Lung (tissue), 12 donors: ENCODE measurements around the gene PCBD1. TPM values are rescaled to one million over a fixed set of nuclear protein-coding genes. Genes with fewer than 3 reads are reported as not detected.

Source experiments
- ATAC-seq: fragments of 200-7000 bp; cut with Tn5 transposase; one replicate; pipeline ENCODE4 v1.9.1; 2020; ENCODE audit warnings: moderate number of reproducible peaks; ENCODE audit not compliant: insufficient read depth, low FRiP score
- DNase-seq, 3 donors: peaks; one replicate each; pipeline ENCODE4 v3.0.0-alpha.2; 2013 to 2017
- H3K27ac ChIP-seq, 2 donors: one replicate each; pipeline ENCODE4 v1.5.1; 2013; ENCODE audit warnings: mild to moderate bottlenecking in 2 of 2, moderate library complexity in 2 of 2, control low read depth in 1 of 2, inconsistent platforms in 1 of 2, low read depth in 1 of 2, low read length in 1 of 2
- H3K27me3 ChIP-seq, 3 donors: one replicate each; pipeline ENCODE4 v1.5.1; 2013; ENCODE audit warnings: low read length in 2 of 3; ENCODE audit not compliant: control insufficient read depth in 3 of 3, insufficient read depth in 3 of 3
- H3K36me3 ChIP-seq, 4 donors: one replicate each; pipeline ENCODE4 v1.5.1; 2013; ENCODE audit warnings: low read length in 4 of 4, mild to moderate bottlenecking in 1 of 4, moderate library complexity in 1 of 4; ENCODE audit not compliant: control insufficient read depth in 4 of 4, insufficient read depth in 4 of 4
- H3K4me1 ChIP-seq, 5 donors: one replicate each; pipeline ENCODE4 v1.5.1; 2013; ENCODE audit warnings: low read length in 5 of 5, mild to moderate bottlenecking in 2 of 5, moderate library complexity in 1 of 5; ENCODE audit not compliant: control insufficient read depth in 5 of 5, insufficient read depth in 5 of 5
- H3K4me3 ChIP-seq: one replicate; pipeline ENCODE4 v1.5.1; 2013; ENCODE audit warnings: mild to moderate bottlenecking, control low read depth, moderate library complexity
- H3K9ac ChIP-seq, 2 donors: one replicate each; pipeline ENCODE4 v1.5.1; 2013; ENCODE audit warnings: low read length in 2 of 2, control low read depth in 1 of 2; ENCODE audit not compliant: insufficient read depth in 1 of 2
- H3K9me3 ChIP-seq, 4 donors: one replicate each; pipeline ENCODE4 v1.5.1; 2013; ENCODE audit warnings: low read length in 3 of 4, mild to moderate bottlenecking in 1 of 4, moderate library complexity in 1 of 4; ENCODE audit not compliant: control insufficient read depth in 4 of 4, insufficient read depth in 3 of 4
- WGBS, 2 donors: extraction: QIAGEN DNeasy Blood & Tissue Kit; methylation state at CpG; one replicate each; pipeline ENCODE4 v1.1.7; 2013; 5-methylcytosine and 5-hydroxymethylcytosine counted together
- polyA plus RNA-seq, 2 donors: library from polyadenylated mRNA; stranded (reverse); fragments of 200-250 nt; gene quantifications; one replicate each; pipeline ENCODE4 v1.2.1, GENCODE V29; 2013
- total RNA-seq, 2 donors: library from RNA; depleted of rRNA in 1 of 2; stranded (reverse); fragments of >200 nt in 1 of 2; gene quantifications; one replicate each; pipeline ENCODE4 v1.2.1, GENCODE V29; 2014 to 2021
- TF ChIP-seq, protein P1 (sequence below): IDR thresholded peaks from 2 replicates; pipeline ENCODE4 v1.5.1; 2012; ENCODE audit warnings: mild to moderate bottlenecking; ENCODE audit errors: control extremely low read depth, extremely low read depth
- donor health status: control.
- donor health status: control.
- donor health status: Bipolar disorder and iron deficiency.
- donor health status: healthy.
- donor health status: DM: yes; HTN: yes; CAD: no.

PCBD1 gene
- total and polyA plus RNA-seq, 4 donors: 62.5 to 152 (median 86.0) TPM

GRCh38 chr10:70849582-70850016, 38.8 kb downstream of the PCBD1 start:
- Histone ChIP-seq H3K36me3 (peaks cover 12 to 18% (median 14%) of the 10 kb centered on the region in 4 donors), H3K4me3 (no peak overlapping the region), H3K9me3 (no peaks in the 10 kb centered on the region), H3K9ac (no peak overlapping the region), H3K27ac (no peak overlapping the region), H3K4me1 (peaks cover 0 to 12% (median 7%) of the 10 kb centered on the region in 5 donors), H3K27me3 (no peaks in the 10 kb centered on the region)
- DNase-seq (peak in 2 of 3 donors; percentile 77 to 84), ATAC-seq (no peak)
- TF ChIP-seq, protein P1, sequence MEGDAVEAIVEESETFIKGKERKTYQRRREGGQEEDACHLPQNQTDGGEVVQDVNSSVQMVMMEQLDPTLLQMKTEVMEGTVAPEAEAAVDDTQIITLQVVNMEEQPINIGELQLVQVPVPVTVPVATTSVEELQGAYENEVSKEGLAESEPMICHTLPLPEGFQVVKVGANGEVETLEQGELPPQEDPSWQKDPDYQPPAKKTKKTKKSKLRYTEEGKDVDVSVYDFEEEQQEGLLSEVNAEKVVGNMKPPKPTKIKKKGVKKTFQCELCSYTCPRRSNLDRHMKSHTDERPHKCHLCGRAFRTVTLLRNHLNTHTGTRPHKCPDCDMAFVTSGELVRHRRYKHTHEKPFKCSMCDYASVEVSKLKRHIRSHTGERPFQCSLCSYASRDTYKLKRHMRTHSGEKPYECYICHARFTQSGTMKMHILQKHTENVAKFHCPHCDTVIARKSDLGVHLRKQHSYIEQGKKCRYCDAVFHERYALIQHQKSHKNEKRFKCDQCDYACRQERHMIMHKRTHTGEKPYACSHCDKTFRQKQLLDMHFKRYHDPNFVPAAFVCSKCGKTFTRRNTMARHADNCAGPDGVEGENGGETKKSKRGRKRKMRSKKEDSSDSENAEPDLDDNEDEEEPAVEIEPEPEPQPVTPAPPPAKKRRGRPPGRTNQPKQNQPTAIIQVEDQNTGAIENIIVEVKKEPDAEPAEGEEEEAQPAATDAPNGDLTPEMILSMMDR: no peak
- 62 to 86% methylated on average over 2 of the region's 2 CpGs for WGBS, 2 donors

DNA sequence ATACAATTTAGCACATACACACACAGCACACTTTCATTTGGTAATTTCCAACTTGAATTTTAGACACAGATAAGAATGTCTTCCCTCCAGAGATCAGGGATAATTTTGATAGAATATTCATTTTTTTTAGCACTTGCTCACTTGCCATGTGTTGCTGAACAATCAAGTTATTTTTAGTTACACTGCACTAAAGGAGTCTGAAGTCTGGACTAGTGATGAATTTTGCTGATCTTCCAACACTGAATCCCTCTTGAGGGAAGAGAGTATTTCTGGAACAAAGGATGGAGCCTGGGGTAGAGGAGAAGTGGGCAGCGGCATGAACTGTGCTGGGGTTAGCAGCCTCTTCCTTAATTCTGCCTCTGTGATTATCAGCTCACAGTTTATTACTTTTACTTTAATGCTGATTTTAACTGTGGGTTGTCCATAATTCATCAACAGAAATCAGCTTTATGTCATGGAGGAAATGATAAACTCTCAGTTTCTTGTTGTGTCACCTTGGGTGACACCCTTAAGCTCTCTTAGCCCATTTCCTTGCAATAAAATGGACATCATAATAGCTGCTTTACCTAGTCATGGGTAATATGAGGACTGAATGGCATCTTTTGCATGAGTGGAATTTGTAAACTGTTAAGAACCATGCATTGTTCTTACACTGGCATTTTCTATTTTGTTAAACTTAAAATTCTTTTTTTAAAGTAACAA, 40.6 kb downstream of the PCBD1 start:
- H3K9ac ChIP-seq: no peak overlapping the region
- H3K4me1 ChIP-seq: peaks cover 2 to 20% (median 13%) of the 10 kb centered on the region in 5 donors
- TF ChIP-seq, protein P1: no peak
- DNase-seq (no peak), ATAC-seq (no peak)
- no peak overlapping the region for H3K4me3 ChIP-seq
- peaks cover 9 to 15% (median 10%) of the 10 kb centered on the region in 4 donors for H3K36me3 ChIP-seq
- H3K27me3 ChIP-seq: no peaks in the 10 kb centered on the region
- H3K27ac ChIP-seq: no peak overlapping the region
- WGBS, 2 donors: 89 to 100% methylated on average over 1 of the region's 1 CpG
- H3K9me3 ChIP-seq: no peaks in the 10 kb centered on the region

DNA sequence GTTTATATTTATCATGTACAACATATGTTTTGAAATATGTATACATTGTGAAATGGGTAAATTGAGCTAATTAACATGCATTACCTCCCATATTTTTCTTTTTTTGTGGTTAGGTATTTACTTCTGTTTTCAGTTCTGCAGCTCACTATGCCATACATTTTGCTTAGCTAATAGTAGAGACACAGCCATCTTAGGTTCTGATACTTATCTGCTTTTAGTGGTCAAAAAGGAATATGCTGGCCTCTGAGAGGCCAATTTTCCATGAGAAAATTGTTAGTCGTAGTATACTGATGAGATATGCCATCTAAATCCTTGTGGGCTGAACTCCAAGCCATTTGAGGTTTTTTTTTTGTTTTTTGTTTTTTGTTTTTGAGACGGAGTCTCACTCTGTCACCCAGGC, 41.6 kb downstream of the PCBD1 start:
- H3K9ac ChIP-seq: no peak overlapping the region
- WGBS, 2 donors: 91 to 93% methylated on average over 2 of the region's 2 CpGs
- no peak overlapping the region for H3K27ac ChIP-seq
- peaks cover 2 to 20% (median 12%) of the 10 kb centered on the region in 5 donors for H3K4me1 ChIP-seq
- peaks cover 7 to 14% (median 8%) of the 10 kb centered on the region in 4 donors for H3K36me3 ChIP-seq
- DNase-seq (no peak), ATAC-seq (no peak)
- no peak overlapping the region for H3K4me3 ChIP-seq
- TF ChIP-seq, protein P1: no peak
- H3K27me3 ChIP-seq: no peaks in the 10 kb centered on the region
- no peaks in the 10 kb centered on the region for H3K9me3 ChIP-seq

DNA sequence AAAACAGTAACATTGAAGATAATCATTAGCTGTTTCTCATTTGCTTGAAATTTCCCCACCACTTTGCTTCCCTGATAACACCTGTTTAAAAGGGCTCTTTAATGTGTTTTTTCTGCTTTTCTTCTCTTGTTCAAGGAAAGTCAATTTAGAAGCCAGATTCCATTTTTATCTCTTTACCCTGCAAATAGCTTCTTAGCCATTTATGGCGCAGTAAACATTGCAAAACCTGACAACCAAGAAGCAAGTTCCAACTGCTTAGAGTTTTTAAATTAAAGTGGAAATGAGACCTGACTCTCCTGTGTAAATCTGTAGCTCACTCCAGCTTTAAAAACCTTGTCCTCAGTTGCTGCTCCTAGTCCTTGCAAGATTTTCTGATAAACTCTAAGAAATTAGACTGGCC, 42.5 kb downstream of the PCBD1 start:
- H3K9ac ChIP-seq: no peak overlapping the region
- H3K36me3 ChIP-seq: peaks cover 3 to 10% (median 7%) of the 10 kb centered on the region in 4 donors
- 71 to 92% methylated on average over 1 of the region's 1 CpG for WGBS, 2 donors
- no peak overlapping the region for H3K4me3 ChIP-seq
- no peaks in the 10 kb centered on the region for H3K9me3 ChIP-seq
- H3K27ac ChIP-seq: no peak overlapping the region
- no peak for ATAC-seq
- H3K4me1 ChIP-seq: peaks cover 0 to 20% (median 12%) of the 10 kb centered on the region in 5 donors
- no peaks in the 10 kb centered on the region for H3K27me3 ChIP-seq
- DNase-seq: no peak
- TF ChIP-seq, protein P1: no peak
